Hematopoietic multipotent progenitor cell treated with erythropoietin and hydrocortisone succinate and interleukin-3 and kit ligand, for 6 days (in vitro differentiated cells): ENCODE data around the gene P2RY2.

Experiments
- DNase-seq: peaks from one replicate; pipeline ENCODE4 v3.0.0-alpha.2; 2015

P2RY2 gene

GRCh38 chr11:73246303-73246702 is 28.2 kb downstream of the P2RY2 start:
- no peak for DNase-seq

- DNase-seq: no peak
Observed at GRCh38 chr11:73248526-73249185, 30.6 kb downstream of the P2RY2 start.

DNA sequence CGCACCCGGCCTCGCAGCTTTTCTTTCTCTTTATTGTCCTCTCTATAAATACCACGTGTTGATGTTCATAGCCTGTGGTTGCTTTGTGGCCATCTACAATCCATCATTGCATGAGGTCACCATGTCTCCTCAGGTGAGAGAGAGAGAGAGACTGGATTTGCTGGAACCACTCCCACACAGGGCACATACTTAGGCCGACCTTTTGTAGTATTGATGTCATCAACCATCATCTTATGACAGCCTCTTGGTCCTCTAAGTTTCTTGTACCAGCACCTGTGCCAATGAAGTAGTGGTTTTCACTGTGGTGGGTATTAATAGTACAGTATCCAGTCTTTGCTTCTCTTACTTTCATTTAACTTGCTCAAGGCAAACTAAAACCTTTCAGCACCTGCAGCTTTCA is 31.2 kb downstream of the P2RY2 start:
- no peak for DNase-seq

DNA sequence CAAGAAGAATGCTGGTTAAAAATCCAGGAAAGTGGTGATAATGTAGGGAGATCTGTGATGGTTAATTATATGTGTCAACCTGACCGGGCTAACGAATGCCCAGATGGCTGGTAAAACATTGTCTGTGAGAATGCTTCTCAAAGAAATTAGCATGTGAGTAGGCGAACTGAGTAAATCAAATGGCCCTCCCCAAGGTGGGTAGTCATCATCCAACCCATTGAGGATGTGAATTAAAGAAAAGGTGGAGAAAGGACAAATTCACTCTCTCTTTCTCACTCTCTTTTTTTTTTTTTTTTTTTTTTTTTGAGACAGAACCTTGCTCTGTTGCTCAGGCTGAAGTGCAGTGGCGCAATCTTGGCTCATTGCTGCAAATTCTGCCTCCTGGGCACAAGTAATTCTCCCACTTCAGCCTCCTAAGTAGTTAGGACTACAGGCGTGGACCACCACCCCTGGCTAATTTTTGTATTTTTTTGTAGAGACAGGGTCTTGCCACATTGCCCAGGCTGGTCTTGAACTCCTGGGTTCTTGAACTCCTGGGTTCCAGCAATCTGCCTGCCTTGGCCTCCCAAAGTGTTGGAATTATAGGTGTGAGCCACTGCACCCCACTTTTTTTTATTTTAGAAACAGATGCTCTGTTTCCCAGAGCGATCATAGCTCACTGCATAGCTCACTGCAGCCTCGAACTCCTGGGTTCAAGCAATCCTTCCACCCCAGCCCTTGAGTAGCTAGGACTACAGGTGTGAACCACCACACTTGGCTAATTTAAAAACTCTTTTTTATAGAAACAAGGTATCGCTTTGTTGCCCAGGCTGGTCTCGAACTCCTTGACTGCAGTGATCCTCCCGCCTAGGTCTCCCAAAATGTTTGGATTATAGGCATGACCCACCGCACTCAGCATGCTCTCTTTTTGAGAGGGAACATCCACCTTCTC is 32.0 kb downstream of the P2RY2 start:
- no peak for DNase-seq

GRCh38 chr11:73252577-73253191 is 34.6 kb downstream of the P2RY2 start:
- peak; percentile 52 for DNase-seq

- DNase-seq: no peak
Observed at GRCh38 chr11:73257342-73258103, 39.4 kb downstream of the P2RY2 start.

DNA sequence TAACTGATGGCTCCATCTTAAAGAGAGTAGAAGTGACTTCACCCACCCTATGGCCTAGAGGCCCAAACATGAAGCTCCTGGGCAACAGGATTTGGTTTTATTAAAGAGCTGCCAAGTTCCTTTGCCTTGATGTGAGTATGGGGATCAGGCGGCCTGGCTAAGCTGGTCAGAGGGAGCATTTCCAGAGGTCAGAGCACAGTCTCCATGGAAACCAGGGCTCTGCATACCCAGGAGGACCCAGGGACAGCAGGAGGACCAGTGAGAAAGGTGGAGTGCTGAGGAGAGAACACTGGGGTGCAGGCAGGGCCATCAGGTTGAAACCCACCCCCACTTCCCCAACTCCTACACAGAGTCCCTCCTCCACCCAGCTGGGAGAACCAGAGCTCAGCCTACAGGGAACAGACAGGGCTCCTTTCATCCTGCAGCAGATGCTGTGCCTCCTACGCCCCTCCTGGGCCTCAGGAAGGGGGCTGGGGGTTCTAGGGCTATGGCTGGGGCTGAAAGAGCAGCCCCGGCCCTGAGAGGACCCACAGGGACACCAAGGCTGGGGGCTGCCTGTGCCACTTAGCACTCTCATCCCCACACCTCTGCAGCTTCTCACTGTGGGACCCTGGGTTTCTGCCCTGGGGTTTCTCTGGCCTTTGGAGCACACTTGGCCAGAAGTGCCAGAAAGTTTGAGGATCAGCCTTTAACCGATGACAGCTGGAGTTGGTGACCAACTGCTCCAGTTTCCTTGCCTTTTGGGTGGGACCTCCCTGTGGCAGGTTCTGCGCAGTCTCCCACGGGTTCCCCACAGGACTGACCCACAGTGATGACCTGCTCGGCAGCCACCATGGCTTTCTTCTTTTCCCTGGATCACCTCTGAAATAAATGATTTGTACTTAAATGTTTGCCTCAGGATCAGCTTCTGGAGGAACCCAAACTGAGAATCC is 40.3 kb downstream of the P2RY2 start:
- no peak for DNase-seq

DNA sequence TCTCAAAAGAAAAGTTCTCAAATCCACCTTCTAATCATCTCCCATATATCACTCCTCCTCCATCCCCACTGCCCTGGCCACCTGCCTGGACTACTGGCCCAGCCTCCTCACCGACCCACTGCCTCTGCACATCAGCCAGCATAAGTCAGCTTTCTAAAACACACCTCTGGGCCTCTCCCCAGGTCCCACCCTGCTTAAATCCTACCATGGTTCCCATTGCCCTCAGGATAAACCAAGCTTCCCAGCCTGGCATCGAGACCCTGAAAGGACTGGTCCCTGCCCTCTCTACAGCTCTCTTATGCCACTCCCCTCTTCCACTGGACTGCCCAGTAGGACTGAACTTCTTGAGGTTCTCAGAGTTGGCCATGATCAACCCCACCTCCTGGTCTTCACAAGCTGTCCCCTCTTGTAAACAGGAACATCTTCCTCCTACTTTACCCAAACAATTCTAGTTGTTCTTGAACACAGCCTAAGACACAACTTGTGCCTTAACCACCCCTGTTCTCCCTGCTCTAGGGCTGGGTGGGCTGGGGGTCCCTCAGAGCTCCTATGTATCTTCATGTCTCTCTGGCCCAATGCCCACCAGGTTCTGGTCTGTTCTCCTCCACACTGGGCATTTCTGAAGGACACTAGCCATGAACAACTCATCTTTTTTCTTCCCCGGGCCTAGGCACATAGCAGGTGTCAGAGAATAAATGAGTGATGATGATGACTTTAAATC is 41.5 kb downstream of the P2RY2 start:
- DNase-seq: no peak

- DNase-seq: no peak
Observed at GRCh38 chr11:73260127-73260457, 42.0 kb downstream of the P2RY2 start.

DNA sequence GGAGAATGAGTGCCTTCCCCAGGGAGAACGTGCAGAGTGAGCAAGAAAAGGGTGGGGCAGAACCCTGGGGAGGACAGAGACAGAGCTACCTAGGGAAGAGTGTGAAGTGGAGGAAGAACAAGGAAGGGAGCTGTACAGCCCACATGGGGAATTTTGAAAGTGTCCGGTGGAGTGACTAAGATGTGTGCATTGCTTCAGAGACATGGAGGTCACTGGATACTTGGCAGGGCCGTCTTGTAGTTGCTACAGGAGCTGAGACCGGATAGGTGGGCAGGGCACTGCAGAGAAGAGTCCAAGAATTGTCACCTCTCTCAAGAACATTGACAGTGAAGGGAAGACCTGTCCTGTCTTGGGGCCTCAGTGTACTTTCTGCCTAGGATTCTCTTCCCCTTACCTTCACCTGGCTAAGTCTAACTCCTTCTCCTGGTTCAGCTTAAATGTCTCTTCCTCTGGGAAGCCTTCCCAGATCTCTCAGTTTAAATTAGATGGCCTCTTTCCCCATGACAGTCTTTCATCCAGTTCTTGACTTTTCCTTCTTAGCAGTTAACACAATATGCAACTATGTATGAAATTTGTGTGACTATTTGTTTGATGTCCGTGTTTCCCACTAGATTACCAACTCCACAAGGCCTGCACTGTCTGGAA is 44.9 kb downstream of the P2RY2 start:
- no peak for DNase-seq

- DNase-seq: no peak
Observed at GRCh38 chr11:73263640-73264039, 45.6 kb downstream of the P2RY2 start.

GRCh38 chr11:73265278-73265810 is 47.3 kb downstream of the P2RY2 start:
- DNase-seq: no peak

GRCh38 chr11:73265853-73266645 is 48.0 kb downstream of the P2RY2 start:
- DNase-seq: no peak

DNA sequence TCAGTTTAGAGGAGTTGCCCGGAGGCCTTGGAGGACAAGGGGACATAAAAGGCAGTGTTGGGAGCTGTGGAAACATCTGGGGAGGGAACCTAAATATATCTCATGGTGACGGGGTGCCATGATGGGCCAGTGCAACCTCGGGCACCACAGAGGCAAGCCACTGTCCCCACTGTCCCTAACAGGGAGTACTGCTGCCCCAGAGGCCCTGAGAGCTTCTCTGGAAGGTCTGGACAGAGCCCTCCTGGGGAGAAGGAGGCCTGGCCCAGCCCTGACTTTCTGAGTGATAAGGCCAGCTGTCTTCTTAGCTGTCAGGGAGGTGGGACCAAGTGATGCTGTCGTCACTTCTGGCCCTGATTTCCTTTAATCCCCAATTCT is 48.6 kb downstream of the P2RY2 start:
- no peak for DNase-seq

GRCh38 chr11:73267122-73267846 is 49.2 kb downstream of the P2RY2 start:
- DNase-seq: no peak

DNA sequence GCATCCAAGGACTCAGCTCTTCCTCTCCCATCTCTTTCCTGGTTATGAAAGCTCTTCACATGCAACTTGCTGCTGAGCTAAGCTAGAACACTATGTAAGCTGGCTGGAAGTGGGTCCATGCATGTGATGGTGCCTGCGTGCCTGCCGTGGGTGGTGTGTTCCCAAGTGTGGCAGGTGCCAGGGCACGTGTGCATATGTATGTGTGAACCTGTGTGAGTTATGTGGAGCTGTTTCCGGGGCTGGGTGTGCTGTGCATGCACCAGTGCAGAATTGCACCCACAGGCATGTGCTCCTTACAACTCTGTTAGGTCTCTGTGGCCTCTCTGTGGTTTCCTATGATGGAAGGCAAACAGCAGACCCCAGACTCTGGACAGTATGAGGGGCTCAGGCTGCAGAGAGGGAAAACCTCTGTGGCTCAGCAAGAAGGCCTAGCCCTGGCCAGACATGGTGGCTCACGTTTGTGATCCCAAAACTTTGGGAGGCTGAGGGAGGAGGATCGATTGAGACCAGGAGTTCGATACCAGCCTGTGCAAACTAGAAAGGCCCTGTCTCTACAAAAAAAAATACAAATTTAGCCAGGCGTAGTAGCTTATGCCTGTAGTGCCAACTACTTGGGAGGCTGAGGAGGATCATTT is 49.9 kb downstream of the P2RY2 start:
- DNase-seq: no peak

DNA sequence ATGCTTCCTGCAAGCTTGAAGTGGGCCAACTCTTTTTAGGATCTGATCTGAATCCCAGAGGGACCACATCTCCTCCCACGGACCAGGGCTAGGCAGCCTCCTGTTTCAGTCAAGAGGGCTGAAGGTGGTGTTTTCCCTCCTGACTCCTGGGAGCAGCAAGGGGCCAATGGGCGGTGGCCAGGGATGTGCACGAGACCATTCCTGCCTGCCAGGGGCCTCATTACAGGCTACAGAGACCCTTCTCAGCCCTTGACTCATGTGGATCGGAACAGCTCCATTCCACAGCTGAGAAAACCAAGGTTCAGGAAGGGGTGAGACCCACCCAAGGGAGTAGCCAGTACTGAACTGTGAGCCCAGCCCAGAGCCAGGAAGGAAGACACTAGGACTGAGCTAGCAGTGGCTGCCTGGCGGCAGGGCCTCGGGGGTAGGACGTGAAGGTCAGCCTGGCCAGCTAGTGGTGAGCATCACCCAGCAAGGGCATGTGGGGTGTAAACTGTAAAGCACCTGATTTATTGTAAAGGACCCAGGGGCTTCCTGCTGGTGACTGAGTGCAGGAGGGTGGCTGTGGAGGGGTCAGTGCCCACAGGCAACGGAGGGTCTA is 50.7 kb downstream of the P2RY2 start:
- DNase-seq: no peak

DNA sequence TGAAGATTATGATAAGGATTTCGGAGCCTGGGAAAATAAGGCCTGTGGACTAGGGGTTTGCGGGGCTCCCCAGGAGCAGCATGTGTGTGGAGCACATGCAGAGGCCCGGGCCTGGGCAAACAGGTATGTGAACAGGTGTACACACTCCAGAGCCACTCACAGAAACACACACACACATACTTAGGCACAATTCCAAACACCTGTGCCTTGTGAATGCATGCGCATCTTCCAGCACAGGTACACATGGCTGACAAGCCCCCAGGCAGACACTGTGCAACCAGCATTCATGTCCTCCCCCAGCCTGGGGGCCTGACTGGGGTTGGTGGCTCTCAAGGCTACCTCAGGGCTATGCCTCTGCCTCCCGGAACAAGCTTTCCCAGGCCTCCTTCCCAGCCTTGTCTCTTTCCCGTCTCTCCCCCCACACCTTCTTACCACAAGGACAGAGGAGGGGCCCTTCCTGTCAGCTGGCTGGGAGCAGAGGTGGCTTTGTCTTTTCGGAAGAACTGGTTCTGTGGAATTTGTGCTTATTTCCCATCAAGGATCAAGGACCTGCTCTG is 51.5 kb downstream of the P2RY2 start:
- DNase-seq: no peak
